GM20431 (cell line): Measurements from ENCODE around the gene ZDHHC18.

ENCODE experiments used
- in situ Hi-C: fragments of 300-500 bp; cut with MseI, MboI; formaldehyde crosslinking; loops from one replicate; pipeline ENCODE4 v1.15.0; 2020; ENCODE audit warnings: low sequenced_read_pairs; ENCODE audit not compliant: unreplicated experiment

Gene ZDHHC18

GRCh38 chr1:26887125-26887524, 60.6 kb downstream of the ZDHHC18 start:
- in situ Hi-C loops: no loop called here

GRCh38 chr1:26888231-26888630, 61.7 kb downstream of the ZDHHC18 start:
- in situ Hi-C loops: no loop called here

GRCh38 chr1:26889551-26890466, 63.3 kb downstream of the ZDHHC18 start, which contains the start of gene GPN2:
TSS of gene GPN2 (minus strand) at chr1:26890283. CDS start at chr1:26890096, 187 bp downstream.
- in situ Hi-C loops: no loop called here

- in situ Hi-C loops: no loop called here
Measured at GRCh38 chr1:26890467-26890796, 63.9 kb downstream of the ZDHHC18 start.

GRCh38 chr1:26894263-26894662, 67.8 kb downstream of the ZDHHC18 start:
- in situ Hi-C loops: no loop called here

GRCh38 chr1:26897351-26897750, 70.9 kb downstream of the ZDHHC18 start:
- in situ Hi-C loops: no loop called here

GRCh38 chr1:26900001-26900814, 73.7 kb downstream of the ZDHHC18 start, which contains the start of gene GPATCH3:
TSS of gene GPATCH3 (minus strand) at chr1:26900467. CDS start at chr1:26900442, 25 bp downstream.
- in situ Hi-C loops: no loop called here

GRCh38 chr1:26900815-26901511, 74.5 kb downstream of the ZDHHC18 start:
- in situ Hi-C loops: no loop called here
